RWPE2 (cell line): Measurements from ENCODE around the gene TRAP1.

Experiments
- ATAC-seq: fragments of 200-7000 bp; cut with Tn5 transposase; 3 replicates; pipeline ENCODE4 v1.9.1; 2021; ENCODE audit warnings: low read depth
- DNase-seq: peaks from one replicate; pipeline ENCODE4 v3.0.0-alpha.2; 2020; ENCODE audit warnings: low spot score
- H3K27ac ChIP-seq: fragments of 450-650 bp; 2 replicates; pipeline ENCODE4 v1.5.1; 2017; ENCODE audit warnings: mild to moderate bottlenecking; ENCODE audit not compliant: poor library complexity, severe bottlenecking
- H3K27me3 ChIP-seq: fragments of 250-450 bp; sonication (Bioruptor Pico); 2 replicates; pipeline ENCODE4 v1.5.1; 2021; ENCODE audit warnings: mild to moderate bottlenecking, moderate library complexity; ENCODE audit not compliant: insufficient read depth, poor library complexity, severe bottlenecking
- H3K36me3 ChIP-seq: fragments of 250-450 bp; sonication (Bioruptor Pico); 2 replicates; pipeline ENCODE4 v1.5.1; 2020; ENCODE audit warnings: low read depth, mild to moderate bottlenecking, moderate library complexity
- H3K4me1 ChIP-seq: fragments of 250-450 bp; sonication (Bioruptor Pico); 2 replicates; pipeline ENCODE4 v1.5.1; 2021; ENCODE audit warnings: mild to moderate bottlenecking, moderate library complexity; ENCODE audit not compliant: insufficient read depth, poor library complexity, severe bottlenecking
- H3K4me3 ChIP-seq: fragments of 250-450 bp; sonication (Bioruptor Pico); 2 replicates; pipeline ENCODE4 v1.5.1; 2021; ENCODE audit warnings: mild to moderate bottlenecking, moderate library complexity; ENCODE audit not compliant: severe bottlenecking
- H3K9me3 ChIP-seq: fragments of 250-450 bp; sonication (Bioruptor Pico); 2 replicates; pipeline ENCODE4 v1.5.1; 2021; ENCODE audit warnings: mild to moderate bottlenecking, moderate library complexity; ENCODE audit not compliant: severe bottlenecking
- CTCF ChIP-seq: fragments of 450-650 bp; IDR thresholded peaks from one replicate; pipeline ENCODE4 v1.5.1; 2017; ENCODE audit warnings: mild to moderate bottlenecking, moderate library complexity; ENCODE audit not compliant: poor library complexity, severe bottlenecking

Gene TRAP1

DNA sequence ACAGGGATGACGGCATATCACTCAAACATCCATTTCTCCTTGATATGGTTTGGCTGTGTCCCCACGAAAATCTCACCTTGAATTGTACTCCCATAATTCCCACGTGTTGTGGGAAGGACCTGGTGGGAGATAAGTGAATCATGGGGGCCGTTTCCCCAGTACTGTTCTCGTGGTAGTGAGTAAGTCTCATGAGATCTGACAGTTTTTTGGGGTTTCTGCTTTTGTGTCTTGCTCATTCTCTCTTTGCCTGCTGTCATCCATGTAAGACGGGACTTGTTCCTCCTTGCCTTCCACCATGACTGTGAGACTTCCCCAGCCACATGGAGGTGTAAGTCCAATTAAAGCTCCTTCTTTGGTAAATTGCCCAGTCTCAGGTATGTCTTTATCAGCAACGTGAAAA lies 30.3 kb downstream of the TRAP1 start:
- Histone ChIP-seq H3K27ac (no peak overlapping the region), H3K4me3 (no peak overlapping the region), H3K9me3 (no peaks in the 10 kb centered on the region), H3K4me1 (peaks cover 4% of the 10 kb centered on the region), H3K36me3 (peaks cover 78% of the 10 kb centered on the region), H3K27me3 (no peaks in the 10 kb centered on the region)
- TF ChIP-seq CTCF, result no peak
- DNase-seq (no peak), ATAC-seq (no peak)

- Histone ChIP-seq H3K9me3 (no peaks in the 10 kb centered on the region), H3K36me3 (peaks cover 74% of the 10 kb centered on the region), H3K4me1 (no peaks in the 10 kb centered on the region), H3K4me3 (no peak overlapping the region), H3K27me3 (no peaks in the 10 kb centered on the region), H3K27ac (no peak overlapping the region)
- TF ChIP-seq CTCF, result no peak
- ATAC-seq, result no peak
- no peak for DNase-seq
Observed at GRCh38 chr16:3681206-3681605, 36.1 kb downstream of the TRAP1 start.

DNA sequence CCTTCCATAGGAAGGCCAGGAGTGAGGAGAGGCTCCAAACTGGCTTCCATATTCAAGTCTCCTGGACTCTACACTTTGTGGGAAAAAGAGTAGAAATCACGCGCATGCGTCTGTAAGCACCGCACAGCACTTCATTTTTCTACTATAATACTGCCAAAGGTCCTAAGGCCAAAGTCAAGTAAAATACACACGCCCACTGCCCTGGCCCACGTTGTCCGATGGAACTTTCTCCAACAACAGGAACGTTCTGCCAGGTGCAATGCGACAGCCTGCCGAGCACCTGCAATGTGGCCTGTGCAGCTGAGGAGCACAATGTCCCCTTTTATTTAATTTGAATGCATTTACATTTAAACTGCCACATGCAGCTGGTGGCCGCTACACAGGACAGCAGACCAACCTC lies 39.3 kb downstream of the TRAP1 start:
- no peak for DNase-seq
- Histone ChIP-seq H3K27me3 (no peaks in the 10 kb centered on the region), H3K36me3 (peaks cover 73% of the 10 kb centered on the region), H3K9me3 (no peaks in the 10 kb centered on the region), H3K27ac (no peak overlapping the region), H3K4me1 (no peaks in the 10 kb centered on the region), H3K4me3 (no peak overlapping the region)
- TF ChIP-seq CTCF, result no peak
- ATAC-seq, result no peak

GRCh38 chr16:3675601-3676130 lies 41.7 kb downstream of the TRAP1 start:
- ATAC-seq, result no peak

More at GRCh38 chr16:3675601-3676130, 41.7 kb downstream of the TRAP1 start:
- DNase-seq, result no peak
- H3K4me1 ChIP-seq, result no peaks in the 10 kb centered on the region
- no peak overlapping the region for H3K27ac ChIP-seq
- H3K9me3 ChIP-seq, result no peaks in the 10 kb centered on the region
- H3K4me3 ChIP-seq, result no peak overlapping the region
- peaks cover 65% of the 10 kb centered on the region for H3K36me3 ChIP-seq
- H3K27me3 ChIP-seq, result no peaks in the 10 kb centered on the region
- TF ChIP-seq CTCF, result no peak
